GM12864 (cell line): ENCODE measurements around the gene PLEKHG5.

Experiments used
- DNase-seq: peaks from one replicate; pipeline ENCODE4 v3.0.0-alpha.2; 2011; ENCODE audit warnings: low read depth
- H3K4me3 ChIP-seq: 2 replicates; pipeline ENCODE4 v1.5.1; 2011; ENCODE audit warnings: mild to moderate bottlenecking, low read depth, low read length, control low read depth
- CTCF ChIP-seq: IDR thresholded peaks from 2 replicates; pipeline ENCODE4 v1.5.1; 2011; ENCODE audit warnings: low read depth, mild to moderate bottlenecking, moderate library complexity, low read length, control low read depth, inconsistent platforms; ENCODE audit errors: missing control alignments

The PLEKHG5 gene

GRCh38 chr1:6515771-6516170, 24.3 kb upstream of the PLEKHG5 start:
- DNase-seq: no peak
- H3K4me3 ChIP-seq: no peak overlapping the region
- no peak for TF ChIP-seq CTCF

GRCh38 chr1:6513320-6513801, 21.9 kb upstream of the PLEKHG5 start:
- DNase-seq: no peak
- TF ChIP-seq CTCF: no peak
- no peak overlapping the region for H3K4me3 ChIP-seq

- TF ChIP-seq CTCF: no peak
- H3K4me3 ChIP-seq: no peak overlapping the region
- DNase-seq: no peak
Measured at GRCh38 chr1:6512908-6513280, 21.4 kb upstream of the PLEKHG5 start.

- TF ChIP-seq CTCF: no peak
- no peak overlapping the region for H3K4me3 ChIP-seq
- DNase-seq: no peak
Measured at GRCh38 chr1:6512245-6512907, 20.9 kb upstream of the PLEKHG5 start.

GRCh38 chr1:6511561-6512244, 20.2 kb upstream of the PLEKHG5 start:
- TF ChIP-seq CTCF: no peak
- no peak overlapping the region for H3K4me3 ChIP-seq
- DNase-seq: no peak

GRCh38 chr1:6511056-6511455, 19.6 kb upstream of the PLEKHG5 start:
- TF ChIP-seq CTCF: no peak
- no peak for DNase-seq
- no peak overlapping the region for H3K4me3 ChIP-seq

- TF ChIP-seq CTCF: no peak
- DNase-seq: no peak
- H3K4me3 ChIP-seq: no peak overlapping the region
Measured at GRCh38 chr1:6510493-6510892, 19.0 kb upstream of the PLEKHG5 start.
